Esophagus squamous epithelium (tissue), 5 donors: ENCODE data around the gene GPC6. TPM values are rescaled to one million over a fixed set of nuclear protein-coding genes. Genes with fewer than 3 reads are reported as not detected.

ENCODE experiments used
- DNase-seq: peaks from one replicate; lab custom pipeline; 2025; lab: John Stamatoyannopoulos, UW
- H3K27ac ChIP-seq, 4 donors: fragments of 200-600 bp; sonication (generic); one replicate each; pipeline ENCODE4 v1.5.1; 2016 to 2019; ENCODE audit warnings: mild to moderate bottlenecking in 1 of 4
- H3K27me3 ChIP-seq, 4 donors: fragments of 200-600 bp; sonication (generic); 1 replicate in 3 of 4; 2 replicates in 1 of 4; pipeline versions ENCODE4 v1.5.1 to v1.6.0; 2017 to 2021; ENCODE audit warnings: antibody characterized with exemption in 1 of 4
- H3K36me3 ChIP-seq, 3 donors: fragments of 200-600 bp; sonication (generic); one replicate each; pipeline ENCODE4 v1.5.1; 2016 to 2019
- H3K4me1 ChIP-seq, 3 donors: fragments of 200-600 bp; sonication (generic); one replicate each; pipeline ENCODE4 v1.5.1; 2017 to 2019
- H3K4me3 ChIP-seq, 4 donors: fragments of 200-600 bp; sonication (generic); 1 replicate in 3 of 4; 2 replicates in 1 of 4; pipeline ENCODE4 v1.5.1; 2016 to 2019; ENCODE audit warnings: mild to moderate bottlenecking in 2 of 4, moderate library complexity in 1 of 4
- H3K9me3 ChIP-seq, 3 donors: fragments of 200-600 bp; sonication (generic); one replicate each; pipeline ENCODE4 v1.5.1; 2016 to 2019
- POLR2A ChIP-seq, 4 donors: fragments of 450-650 bp; IDR thresholded peaks; one replicate each; pipeline ENCODE4 v1.6.1; 2017; ENCODE audit warnings: antibody characterized with exemption in 4 of 4, mild to moderate bottlenecking in 4 of 4, moderate library complexity in 3 of 4
- WGBS, 2 donors: methylation state at CpG; one replicate each; pipeline ENCODE4 v1.1.5; 2018; 5-methylcytosine and 5-hydroxymethylcytosine counted together
- intact Hi-C: fragments of 100-400 bp; cut with DNase I; formaldehyde crosslinking; loops from one replicate; pipeline ENCODE4 v1.15.0; 2022
- total RNA-seq, 4 donors: library from RNA; depleted of rRNA; stranded (reverse); fragments of >200 nt; gene quantifications; one replicate each; pipeline ENCODE4 v1.1.0, GENCODE V29; 2016
- TF ChIP-seq, protein P1 (sequence below), 6 experiments: fragments of 450-650 bp in 4 of 6; fragments of 200-600 bp in 2 of 6; sonication (generic) in 2 of 6; IDR thresholded peaks; one replicate each; pipeline ENCODE4 v1.5.1; 2016 to 2019; ENCODE audit warnings: antibody characterized with exemption in 6 of 6, mild to moderate bottlenecking in 4 of 6, moderate library complexity in 4 of 6
- donor health status: DM: yes; HTN: yes; CAD: no.

GPC6 gene
- total RNA-seq, 4 donors from 2014 or later = 0.57 to 8.6 (median 2.6) TPM

DNA sequence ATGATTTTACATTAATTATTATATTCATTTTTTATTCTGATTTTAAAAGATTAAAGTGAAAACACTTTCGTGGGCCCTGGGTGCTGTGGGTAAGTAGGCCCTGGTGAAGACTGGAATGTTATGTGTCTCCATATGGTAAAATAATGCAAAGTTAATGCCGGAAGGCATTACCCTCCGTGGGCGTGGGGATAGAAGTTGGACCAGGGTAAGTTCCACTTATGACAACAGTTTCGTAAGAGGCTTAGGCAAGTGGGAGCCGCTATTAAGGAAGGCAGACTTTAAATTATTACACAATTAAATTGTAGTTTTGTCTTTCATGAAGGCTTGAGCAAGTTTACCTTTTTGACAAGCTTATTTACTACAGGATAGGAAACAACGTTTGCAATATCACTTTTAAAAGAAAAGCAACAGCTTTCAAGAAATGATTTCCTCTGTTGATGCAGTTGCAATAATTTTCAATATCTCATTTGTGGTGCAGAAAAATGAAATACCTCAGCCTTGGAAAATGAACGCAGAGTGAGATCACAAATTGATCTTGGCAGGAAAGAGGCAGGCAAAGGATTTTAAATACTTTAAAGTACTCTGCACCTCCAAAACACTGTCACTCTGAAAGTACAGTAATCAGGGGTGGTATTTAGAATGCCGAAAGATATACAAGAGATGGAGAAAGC lies 942.3 kb downstream of the GPC6 start:
- Histone ChIP-seq H3K4me3 (no peak overlapping the region), H3K36me3 (no peaks in the 10 kb centered on the region), H3K27me3 (no peaks in the 10 kb centered on the region), H3K27ac (no peak overlapping the region), H3K9me3 (no peaks in the 10 kb centered on the region), H3K4me1 (no peaks in the 10 kb centered on the region)
- WGBS, 2 donors = 54 to 75% methylated on average over 9 of the region's 9 CpGs
- TF ChIP-seq POLR2A (IDR thresholded peaks at IDR 0.05) = no peak
- TF ChIP-seq, protein P1, sequence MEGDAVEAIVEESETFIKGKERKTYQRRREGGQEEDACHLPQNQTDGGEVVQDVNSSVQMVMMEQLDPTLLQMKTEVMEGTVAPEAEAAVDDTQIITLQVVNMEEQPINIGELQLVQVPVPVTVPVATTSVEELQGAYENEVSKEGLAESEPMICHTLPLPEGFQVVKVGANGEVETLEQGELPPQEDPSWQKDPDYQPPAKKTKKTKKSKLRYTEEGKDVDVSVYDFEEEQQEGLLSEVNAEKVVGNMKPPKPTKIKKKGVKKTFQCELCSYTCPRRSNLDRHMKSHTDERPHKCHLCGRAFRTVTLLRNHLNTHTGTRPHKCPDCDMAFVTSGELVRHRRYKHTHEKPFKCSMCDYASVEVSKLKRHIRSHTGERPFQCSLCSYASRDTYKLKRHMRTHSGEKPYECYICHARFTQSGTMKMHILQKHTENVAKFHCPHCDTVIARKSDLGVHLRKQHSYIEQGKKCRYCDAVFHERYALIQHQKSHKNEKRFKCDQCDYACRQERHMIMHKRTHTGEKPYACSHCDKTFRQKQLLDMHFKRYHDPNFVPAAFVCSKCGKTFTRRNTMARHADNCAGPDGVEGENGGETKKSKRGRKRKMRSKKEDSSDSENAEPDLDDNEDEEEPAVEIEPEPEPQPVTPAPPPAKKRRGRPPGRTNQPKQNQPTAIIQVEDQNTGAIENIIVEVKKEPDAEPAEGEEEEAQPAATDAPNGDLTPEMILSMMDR (IDR thresholded peaks at IDR 0.05) = no peak
- intact Hi-C loops = no loop called here
- no peak for DNase-seq

DNA sequence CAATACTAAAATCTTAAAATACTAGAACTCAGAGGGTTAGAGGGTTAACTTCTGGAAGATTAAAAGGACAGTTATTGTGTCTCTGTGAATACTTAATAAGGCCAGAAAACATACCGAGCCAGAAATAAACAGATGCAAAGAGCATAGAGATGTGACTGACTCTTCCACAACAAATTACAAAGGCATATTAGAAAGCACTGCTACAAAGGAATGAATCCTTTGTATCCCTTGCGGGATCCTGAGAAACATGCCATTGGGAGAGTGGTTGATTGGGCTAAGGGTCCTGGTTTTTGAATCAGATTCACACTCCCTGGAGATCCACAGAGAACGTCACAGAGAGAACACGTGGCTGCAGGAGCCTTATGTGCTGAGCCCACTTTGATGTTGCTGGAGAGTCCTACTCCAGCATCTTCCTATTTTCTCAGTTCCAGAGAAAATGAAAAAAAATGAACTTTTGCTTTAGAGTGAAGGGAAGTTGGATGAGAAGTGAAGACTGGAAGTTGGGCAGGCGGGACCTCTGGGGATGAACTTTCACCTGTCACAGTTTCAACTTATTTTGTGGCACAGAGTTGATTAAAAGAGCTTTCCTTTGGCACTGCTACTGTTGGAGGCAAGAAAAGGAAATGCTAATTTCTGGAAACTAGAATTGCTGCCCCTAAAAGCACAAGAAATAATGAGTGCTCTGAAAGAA lies 943.0 kb downstream of the GPC6 start:
- intact Hi-C loops = no loop called here
- 59 to 71% methylated on average over 5 of the region's 5 CpGs for WGBS, 2 donors
- Histone ChIP-seq H3K36me3 (no peaks in the 10 kb centered on the region), H3K27ac (no peak overlapping the region), H3K27me3 (no peaks in the 10 kb centered on the region), H3K9me3 (no peaks in the 10 kb centered on the region), H3K4me3 (no peak overlapping the region), H3K4me1 (no peaks in the 10 kb centered on the region)
- DNase-seq = no peak
- no peak for TF ChIP-seq POLR2A (IDR thresholded peaks at IDR 0.05)
- TF ChIP-seq, protein P1 (IDR thresholded peaks at IDR 0.05) = no peak

DNA sequence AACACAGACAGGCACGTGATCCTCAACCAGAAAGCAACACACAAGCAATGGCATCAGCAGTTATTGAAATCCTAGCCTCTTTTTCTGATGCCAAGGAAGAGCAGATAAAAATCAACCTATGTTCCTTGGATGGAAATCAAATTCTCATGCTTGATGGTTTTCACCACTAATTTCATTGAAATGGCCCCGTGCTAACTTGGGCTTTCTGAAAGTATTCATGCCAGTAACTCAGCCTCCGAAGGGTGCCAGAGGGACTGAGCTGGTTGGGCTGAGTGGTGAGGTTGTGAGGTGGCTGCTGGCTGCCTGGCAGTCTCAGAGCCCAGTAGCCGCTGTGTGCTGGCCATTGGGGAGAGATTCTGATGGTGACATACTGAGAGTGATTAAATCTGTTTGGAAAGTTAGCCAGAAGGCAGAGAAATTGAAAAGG lies 943.6 kb downstream of the GPC6 start:
- H3K9me3 ChIP-seq = no peaks in the 10 kb centered on the region
- TF ChIP-seq, protein P1 (IDR thresholded peaks at IDR 0.05) = no peak
- TF ChIP-seq POLR2A (IDR thresholded peaks at IDR 0.05) = no peak
- no peaks in the 10 kb centered on the region for H3K36me3 ChIP-seq
- no peak overlapping the region for H3K4me3 ChIP-seq
- 56 to 58% methylated on average over 4 of the region's 4 CpGs for WGBS, 2 donors
- no peak for DNase-seq
- H3K27me3 ChIP-seq = no peaks in the 10 kb centered on the region
- no peak overlapping the region for H3K27ac ChIP-seq
- no peaks in the 10 kb centered on the region for H3K4me1 ChIP-seq
- intact Hi-C loops = no loop called here

DNA sequence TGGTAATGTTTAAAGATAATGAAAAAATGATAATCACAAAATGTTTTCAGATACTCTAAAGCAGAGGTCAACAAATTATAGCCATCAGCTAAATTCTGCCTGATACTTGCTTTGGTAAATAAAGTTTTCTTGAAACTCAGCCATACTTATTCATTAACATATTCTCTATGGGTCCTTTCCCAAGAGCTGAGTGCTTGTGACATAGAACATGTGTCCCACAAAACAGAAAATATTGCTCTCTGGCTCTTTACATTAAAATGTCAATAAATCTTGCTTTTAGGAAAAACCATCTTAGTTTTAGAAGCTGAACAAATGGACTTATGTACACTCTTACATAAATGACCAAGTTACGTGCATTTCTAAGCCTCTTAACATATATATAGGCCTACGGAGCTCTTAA lies 945.8 kb downstream of the GPC6 start:
- H3K36me3 ChIP-seq = no peaks in the 10 kb centered on the region
- H3K9me3 ChIP-seq = no peaks in the 10 kb centered on the region
- no peak for DNase-seq
- H3K4me1 ChIP-seq = no peaks in the 10 kb centered on the region
- intact Hi-C loops = no loop called here
- no peak overlapping the region for H3K27ac ChIP-seq
- no peaks in the 10 kb centered on the region for H3K27me3 ChIP-seq
- no peak overlapping the region for H3K4me3 ChIP-seq
- TF ChIP-seq POLR2A (IDR thresholded peaks at IDR 0.05) = no peak
- TF ChIP-seq, protein P1 (IDR thresholded peaks at IDR 0.05) = no peak
- 84 to 87% methylated on average over 2 of the region's 2 CpGs for WGBS, 2 donors

DNA sequence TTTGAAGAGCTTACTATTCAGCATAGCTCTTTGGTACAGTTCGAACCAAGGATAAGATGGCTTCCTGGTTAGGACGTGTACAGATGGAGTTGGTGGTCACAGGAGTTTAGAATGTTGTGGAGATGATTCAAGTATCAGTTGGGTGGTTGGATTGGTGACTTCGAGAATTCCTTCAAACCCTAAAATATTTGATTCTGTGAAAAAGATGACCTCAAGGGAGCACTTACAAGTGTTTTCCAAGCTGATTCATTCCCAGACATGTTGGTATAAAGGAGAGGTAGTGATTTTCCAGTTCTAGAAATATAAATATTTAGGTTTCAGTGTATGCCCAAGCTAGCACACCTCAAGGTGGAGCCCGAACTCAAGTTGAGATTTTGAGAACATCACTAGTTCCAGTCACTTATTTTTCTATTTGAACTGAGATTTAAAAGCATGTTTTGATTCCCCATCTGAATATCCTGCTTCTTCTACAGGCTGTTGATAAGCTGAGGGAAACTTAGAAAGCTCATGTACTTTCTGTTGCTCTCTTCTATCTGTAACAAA lies 946.8 kb downstream of the GPC6 start:
- 71 to 77% methylated on average over 4 of the region's 4 CpGs for WGBS, 2 donors
- intact Hi-C loops = no loop called here
- H3K36me3 ChIP-seq = no peaks in the 10 kb centered on the region
- DNase-seq = no peak
- TF ChIP-seq, protein P1 (IDR thresholded peaks at IDR 0.05) = no peak
- no peak for TF ChIP-seq POLR2A (IDR thresholded peaks at IDR 0.05)
- no peaks in the 10 kb centered on the region for H3K9me3 ChIP-seq
- no peaks in the 10 kb centered on the region for H3K27me3 ChIP-seq
- no peaks in the 10 kb centered on the region for H3K4me1 ChIP-seq
- no peak overlapping the region for H3K4me3 ChIP-seq
- no peak overlapping the region for H3K27ac ChIP-seq
